Right lobe of liver (tissue), 6 donors: ENCODE measurements around the gene FLII. TPM values are rescaled to one million over a fixed set of nuclear protein-coding genes. Genes with fewer than 3 reads are reported as not detected.
A peak's percentile ranks its signal among the peaks of the same experiment; 100 is the strongest.

Source experiments
- ATAC-seq, 4 donors: fragments of 200-7000 bp; cut with Tn5 transposase; one replicate each; pipeline ENCODE4 v1.9.1; 2020; ENCODE audit warnings: mild to moderate bottlenecking in 4 of 4, moderate library complexity in 4 of 4
- DNase-seq, 3 donors: peaks; one replicate each; pipeline ENCODE4 v3.0.0-alpha.2; 2020
- H3K27ac ChIP-seq, 3 donors: fragments of 200-600 bp; one replicate each; pipeline ENCODE4 v1.8.0; 2022
- H3K27me3 ChIP-seq, 2 donors: fragments of 200-600 bp; one replicate each; pipeline ENCODE4 v1.8.0; 2022
- H3K36me3 ChIP-seq, 4 donors: fragments of 200-600 bp; sonication (generic) in 1 of 4; one replicate each; pipeline versions ENCODE4 v1.5.1 to v1.8.0; 2017 to 2022; ENCODE audit warnings: control low read depth in 1 of 4
- H3K4me1 ChIP-seq, 4 donors: fragments of 200-600 bp; sonication (generic) in 1 of 4; one replicate each; pipeline versions ENCODE4 v1.5.1 to v1.8.0; 2017 to 2022; ENCODE audit warnings: control low read depth in 1 of 4
- H3K4me3 ChIP-seq, 3 donors: fragments of 200-600 bp; one replicate each; pipeline ENCODE4 v1.8.0; 2022
- H3K9me3 ChIP-seq, 4 donors: fragments of 200-600 bp; sonication (generic) in 1 of 4; one replicate each; pipeline versions ENCODE4 v1.5.1 to v1.8.0; 2017 to 2022; ENCODE audit warnings: control low read depth in 1 of 4
- CTCF ChIP-seq, 4 donors: fragments of 200-600 bp in 3 of 4; fragments of 450-650 bp in 1 of 4; IDR thresholded peaks; one replicate each; pipeline versions ENCODE4 v1.5.1 to v1.8.0; 2016 to 2022; ENCODE audit warnings: antibody characterized with exemption in 4 of 4, mild to moderate bottlenecking in 2 of 4
- POLR2A ChIP-seq: fragments of 450-650 bp; IDR thresholded peaks from one replicate; pipeline ENCODE4 v1.6.1; 2017; ENCODE audit warnings: antibody characterized with exemption, mild to moderate bottlenecking
- WGBS: methylation state at CpG from one replicate; pipeline ENCODE4 v1.1.6; 2018; ENCODE audit warnings: low coverage, low lambda C conversion rate; ENCODE audit not compliant: insufficient coverage; ENCODE audit errors: missing lambda C conversion rate; 5-methylcytosine and 5-hydroxymethylcytosine counted together
- intact Hi-C, 2 donors: fragments of 100-400 bp; cut with DNase I; formaldehyde crosslinking; loops; one replicate each; pipeline versions ENCODE4 v1.11.2 to v1.14.1; 2022
- total RNA-seq, 6 experiments: library from RNA; depleted of rRNA in 2 of 6; stranded (reverse); fragments of >200 nt in 2 of 6; fragmentation: NEBNext Ultra II Directional in 3 of 6; extraction: Animal tissue kit (Norgen Biotek cat#: 25700) in 3 of 6; gene quantifications; one replicate each; pipeline versions ENCODE4 v1.1.0 to v1.2.4, GENCODE V29; 2016 to 2023
- donor health status: DM: no; HTN: yes; CAD: no.
- donor health status: DM: no; HTN: no; CAD: no.
- donor health status: DM: no; HTN: no; CAD: no.
- donor health status: DM: no; HTN: yes; CAD: no.
- donor health status: DM: no; HTN: yes; CAD: no.

FLII gene
- total RNA-seq, 6 experiments from 2014 or later: 89.0 to 171 (median 116) TPM

GRCh38 chr17:18256776-18257175 is 1.8 kb downstream of the FLII start:
- H3K27ac ChIP-seq: no peak overlapping the region
- no peaks in the 10 kb centered on the region for H3K9me3 ChIP-seq
- no peak for DNase-seq
- TF ChIP-seq CTCF (IDR thresholded peaks at IDR 0.05) (no peak), POLR2A (no peak)
- no CpG with 5 or more reads among the region's 7 CpGs for WGBS
- no peaks in the 10 kb centered on the region for H3K27me3 ChIP-seq
- intact Hi-C loops: loop anchor here in 1 of 2 donors (10.0 kb wide), 1 partner anchor 58 kb away; the partner anchor contains the start of genes SMCR8 and TOP3A
- no peak overlapping the region for H3K4me3 ChIP-seq
- peaks cover 0 to 45% (median 16%) of the 10 kb centered on the region in 4 donors for H3K36me3 ChIP-seq
- peaks cover 0 to 36% (median 11%) of the 10 kb centered on the region in 4 donors for H3K4me1 ChIP-seq
- ATAC-seq: no peak

- Histone ChIP-seq H3K9me3 (no peaks in the 10 kb centered on the region), H3K4me1 (peaks cover 0 to 31% (median 9%) of the 10 kb centered on the region in 4 donors), H3K27me3 (no peaks in the 10 kb centered on the region), H3K27ac (no peak overlapping the region), H3K4me3 (no peak overlapping the region), H3K36me3 (peaks cover 0 to 49% (median 18%) of the 10 kb centered on the region in 4 donors)
- no peak for ATAC-seq
- peak in 1 of 3 donors; percentile 49 for DNase-seq
- no peak for TF ChIP-seq CTCF (IDR thresholded peaks at IDR 0.05)
- no peak for TF ChIP-seq POLR2A
- intact Hi-C loops: loop anchor here in 1 of 2 donors (10.0 kb wide), 1 partner anchor 58 kb away; the partner anchor contains the start of genes SMCR8 and TOP3A
- WGBS: 17% methylated on average over 1 of the region's 11 CpGs
Measured at GRCh38 chr17:18256351-18256750, 2.2 kb downstream of the FLII start.

- DNase-seq: no peak
- Histone ChIP-seq H3K4me1 (peaks cover 0 to 26% (median 7%) of the 10 kb centered on the region in 4 donors), H3K27me3 (no peaks in the 10 kb centered on the region), H3K36me3 (peaks cover 0 to 62% (median 20%) of the 10 kb centered on the region in 4 donors), H3K4me3 (no peak overlapping the region), H3K27ac (no peak overlapping the region), H3K9me3 (no peaks in the 10 kb centered on the region)
- no peak for ATAC-seq
- TF ChIP-seq CTCF (IDR thresholded peaks at IDR 0.05) (no peak), POLR2A (no peak)
- 100% methylated on average over 3 of the region's 8 CpGs for WGBS
- intact Hi-C loops: loop anchor here in 1 of 2 donors (10.0 kb wide), 1 partner anchor 60 kb away; the partner anchor contains the start of genes SMCR8 and TOP3A
Measured at GRCh38 chr17:18254888-18255649, 3.5 kb downstream of the FLII start.

- TF ChIP-seq POLR2A: no peak
- no peak for TF ChIP-seq CTCF (IDR thresholded peaks at IDR 0.05)
- ATAC-seq: no peak
- Histone ChIP-seq H3K27ac (no peak overlapping the region), H3K9me3 (no peaks in the 10 kb centered on the region), H3K36me3 (peaks cover 0 to 67% (median 20%) of the 10 kb centered on the region in 4 donors), H3K4me3 (no peak overlapping the region), H3K4me1 (peaks cover 0 to 23% (median 6%) of the 10 kb centered on the region in 4 donors), H3K27me3 (no peaks in the 10 kb centered on the region)
- intact Hi-C loops: loop anchor here in 1 of 2 donors (10.0 kb wide), 1 partner anchor 61 kb away; the partner anchor contains the start of genes SMCR8 and TOP3A
- WGBS: 92% methylated on average over 14 of the region's 27 CpGs
- peak in 1 of 3 donors; percentile 15 for DNase-seq
Measured at GRCh38 chr17:18253947-18254821, 4.4 kb downstream of the FLII start.
